SW 1271 (cell line): ENCODE results near the gene MELTF.

Experiments used
- DNase-seq, 2 experiments: peaks; one replicate each; lab custom pipeline; 2025; lab: John Stamatoyannopoulos, UW

MELTF gene

GRCh38 chr3:196968233-196969133 lies 61.1 kb downstream of the MELTF start, which contains the start of gene PIGZ:
PIGZ (minus strand) TSS chr3:196968833; CDS start chr3:196952031, 16,802 bp downstream.
- DNase-seq, result peak in 1 of 2 experiments; percentile 23

- DNase-seq, result no peak
Measured at GRCh38 chr3:196967412-196968232, 62.0 kb downstream of the MELTF start.

GRCh38 chr3:196966526-196967401 lies 62.9 kb downstream of the MELTF start:
- DNase-seq, result no peak

- no peak for DNase-seq
Measured at GRCh38 chr3:196965804-196966173, 63.8 kb downstream of the MELTF start.

DNA sequence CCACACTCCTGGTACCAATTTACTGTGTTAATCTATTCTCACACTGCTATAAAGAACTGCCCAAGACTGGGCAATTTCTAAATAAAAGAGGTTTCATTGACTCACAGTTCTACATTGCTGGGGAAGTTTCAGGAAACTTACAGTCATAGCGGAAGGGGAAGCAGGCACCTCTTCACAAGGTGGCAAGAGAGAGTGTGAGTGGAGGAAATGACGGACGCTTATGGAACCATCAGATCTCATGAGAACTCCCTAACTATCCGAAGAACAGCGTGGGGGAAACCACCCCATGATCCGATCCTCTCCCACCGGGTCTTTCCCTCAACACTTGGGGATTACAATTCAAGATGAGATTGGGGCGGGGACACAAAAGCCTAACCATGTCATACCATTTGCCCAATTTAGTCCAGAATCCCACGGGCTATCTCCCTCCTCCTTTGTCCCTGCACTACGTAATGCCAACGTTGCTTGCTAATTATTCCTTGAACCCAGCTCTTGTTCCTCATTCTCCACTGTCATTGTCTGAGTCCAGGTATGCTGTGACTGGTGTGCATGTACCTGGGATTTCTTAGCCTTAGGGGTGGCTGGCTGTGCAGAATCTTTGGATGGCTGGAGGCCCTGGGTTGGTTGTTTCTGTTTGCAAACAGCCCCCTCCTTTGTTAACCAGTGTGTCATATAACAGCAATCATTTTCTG lies 64.4 kb downstream of the MELTF start:
- no peak for DNase-seq

DNA sequence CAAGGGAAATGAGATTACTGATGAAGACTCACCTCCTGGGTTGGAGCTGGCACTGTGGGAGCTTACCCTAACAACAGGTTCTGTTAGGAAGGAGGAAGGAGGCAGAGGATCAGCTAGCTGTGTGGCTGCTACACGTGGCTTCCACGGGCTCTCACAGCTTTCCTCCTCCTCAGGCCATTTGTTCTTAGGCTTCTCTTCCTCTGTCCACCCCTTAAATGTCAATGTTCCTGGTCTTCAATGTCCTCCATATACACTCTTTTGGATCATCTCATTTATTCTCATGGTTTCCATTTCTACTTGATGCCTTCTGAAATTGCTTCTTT lies 66.0 kb downstream of the MELTF start:
- DNase-seq, result no peak

GRCh38 chr3:196962930-196963630 lies 66.5 kb downstream of the MELTF start:
- DNase-seq, result no peak

DNA sequence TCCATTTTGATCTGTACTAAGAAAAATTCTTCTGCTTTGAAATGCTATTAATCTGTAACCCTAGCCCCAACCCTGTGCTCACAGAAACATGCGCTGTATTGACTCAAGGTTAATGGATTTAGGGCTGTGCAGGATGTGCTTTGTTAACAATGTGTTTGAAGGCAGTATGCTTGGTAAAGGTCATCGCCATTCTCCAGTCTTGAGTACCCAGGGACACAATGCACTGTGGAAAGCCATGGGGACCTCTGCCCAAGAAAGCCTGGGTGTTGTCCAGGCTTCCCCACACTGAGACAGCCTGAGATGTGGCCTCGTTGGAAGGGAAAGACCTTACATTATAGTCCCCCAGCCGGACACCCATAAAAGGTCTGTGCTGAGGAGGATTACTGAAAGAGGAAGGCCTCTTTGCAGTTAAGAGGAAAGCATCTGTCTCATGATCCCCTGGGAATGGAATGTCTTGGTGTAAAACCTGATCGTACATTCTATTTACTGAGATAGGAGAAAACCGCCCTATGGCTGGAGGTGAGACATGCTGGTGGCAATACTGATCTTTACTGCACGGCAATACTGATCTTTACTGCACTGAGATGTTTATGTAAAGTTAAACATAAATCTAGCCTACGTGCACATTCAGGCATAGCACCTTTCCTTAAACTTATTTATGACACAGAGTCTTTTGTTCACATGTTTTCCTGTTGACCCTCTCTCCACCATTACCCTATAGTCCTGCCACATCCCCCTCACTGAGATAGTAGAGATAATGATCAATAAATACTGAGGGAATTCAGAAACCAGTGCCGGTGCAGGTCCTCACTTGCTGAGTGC lies 67.3 kb downstream of the MELTF start:
- DNase-seq, result no peak

- no peak for DNase-seq
Measured at GRCh38 chr3:196954832-196955231, 74.8 kb downstream of the MELTF start.
